ENCODE data around the gene SLC7A6. TPM values are rescaled to one million over a fixed set of nuclear protein-coding genes. Genes with fewer than 3 reads are reported as not detected.
A peak's percentile ranks its signal among the peaks of the same experiment; 100 is the strongest.

The SLC7A6 gene
- total and polyA plus RNA-seq, 2 of the 13 experiments (the other 11 are each of a cell fraction or from before 2014, with no cell fraction given) = 35.8 to 70.8 TPM

GRCh38 chr16:68310774-68311511 lies 46.6 kb downstream of the SLC7A6 start, which contains the start of the genes PRMT7 and SLC7A6OS (continued):
- TF ChIP-seq JDP2 (CRISPR knock-in tag; IDR thresholded peaks at IDR 0.05; ENCODE audit: borderline replicate concordance) (peak; percentile 98), ZMYM3 (CRISPR knock-in tag; IDR thresholded peaks at IDR 0.05) (peak; percentile 87), XBP1 (CRISPR knock-in tag; IDR thresholded peaks at IDR 0.05) (peak; percentile 93), HNF1B (CRISPR knock-in tag; IDR thresholded peaks at IDR 0.05) (peak; percentile 82), ZNF207 (IDR thresholded peaks at IDR 0.05; ENCODE audit: borderline replicate concordance) (no peak), KDM6A (CRISPR knock-in tag; IDR thresholded peaks at IDR 0.05; ENCODE audit: low read depth) (peak; percentile 58; the same call in 1 of the 2 replicates), FOXA3 (CRISPR knock-in tag; IDR thresholded peaks at IDR 0.05) (peak; percentile 86), ETV6 (CRISPR knock-in tag; conservative IDR thresholded peaks at IDR 0.05) (peak; percentile 97; the same call in 1 of the 2 replicates), ZNF337 (CRISPR knock-in tag; IDR thresholded peaks at IDR 0.05; ENCODE audit: borderline replicate concordance, low read depth) (peak; percentile 100), BCL3 (CRISPR knock-in tag; IDR thresholded peaks at IDR 0.05) (peak; percentile 100), U2AF2 (IDR thresholded peaks at IDR 0.05; ENCODE audit: low read depth, low read length) (peak; percentile 79; the same call in 1 of the 2 replicates), BRF2 (CRISPR knock-in tag; IDR thresholded peaks at IDR 0.05) (peak; percentile 99), HOXA3 (CRISPR knock-in tag; IDR thresholded peaks at IDR 0.05) (peak; percentile 96), ZNF800 (CRISPR knock-in tag; IDR thresholded peaks at IDR 0.05) (peak; percentile 97), ZNF687 (CRISPR knock-in tag; IDR thresholded peaks at IDR 0.05) (peak; percentile 100), ZNF710 (CRISPR knock-in tag; IDR thresholded peaks at IDR 0.05; ENCODE audit: borderline replicate concordance) (peak; percentile 97)
